Erythroblast (primary cell): Measurements from ENCODE around the gene IMPG2.

Source experiments
- GATA1 ChIP-seq: IDR thresholded peaks from 2 replicates; pipeline ENCODE4 v1.6.1; 2011; ENCODE audit warnings: low read depth, mild to moderate bottlenecking, control low read depth, low read length, moderate library complexity
- POLR2A ChIP-seq: IDR thresholded peaks from 2 replicates; pipeline ENCODE4 v1.6.1; 2011; ENCODE audit warnings: mild to moderate bottlenecking, low read length

DNA sequence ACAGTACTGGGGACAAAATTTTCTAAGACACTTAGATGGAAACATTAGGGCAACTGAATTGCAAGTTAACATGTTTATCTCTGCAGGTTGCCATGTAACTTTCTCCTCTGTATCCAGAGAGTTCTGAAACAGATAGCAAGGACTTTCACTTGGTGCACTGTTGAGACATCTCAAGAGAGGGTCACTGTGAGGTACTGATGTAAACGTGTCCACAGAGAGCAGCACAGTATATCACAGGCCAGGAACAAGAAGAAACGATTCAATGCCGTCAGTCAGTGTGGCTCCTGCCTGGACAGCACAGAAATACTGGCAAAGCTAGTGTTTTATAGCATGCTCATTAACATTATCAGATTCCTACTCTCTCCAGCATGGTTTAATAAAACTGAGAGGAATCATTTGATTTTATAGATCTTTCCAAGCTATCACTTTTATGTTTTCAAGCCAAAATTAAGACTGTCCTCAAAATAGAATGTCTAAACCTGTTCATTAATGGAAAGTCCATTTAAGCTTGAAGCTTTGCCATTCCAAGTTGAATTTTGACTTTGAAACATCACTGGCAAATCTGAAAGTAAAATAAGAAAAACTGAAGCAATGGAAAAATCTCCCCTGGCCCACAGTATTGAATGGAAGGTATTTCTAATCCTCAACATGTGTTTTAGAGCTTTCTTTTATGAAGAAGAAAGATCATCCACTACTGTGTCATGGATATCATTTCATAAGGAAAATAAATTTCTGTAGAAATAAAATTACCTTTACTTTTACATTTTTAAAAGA lies 102.7 kb downstream of the IMPG2 start:
- TF ChIP-seq GATA1 (no peak), POLR2A (no peak)
